Heart left ventricle (tissue), 13 donors: ENCODE data around the gene ATP5MG.

ENCODE experiments used
- POLR2A ChIP-seq, 2 donors: fragments of 450-650 bp; IDR thresholded peaks; one replicate each; pipeline ENCODE4 v1.6.1; 2017; ENCODE audit warnings: antibody characterized with exemption in 2 of 2, mild to moderate bottlenecking in 2 of 2, moderate library complexity in 2 of 2
- TF ChIP-seq, protein P1 (sequence below), 12 donors: fragments of 200-600 bp; sonication (generic) in 4 of 12; IDR thresholded peaks; one replicate each; pipeline versions ENCODE4 v1.5.0 to v1.8.0; 2018 to 2022; ENCODE audit warnings: antibody characterized with exemption in 12 of 12, mild to moderate bottlenecking in 5 of 12
- donor health status: ischemic (EF 13 %, LVEDD 7.1; RV severe dilation, severe dysfunction).
- donor health status: DM: no; HTN: yes; CAD: no.
- donor health status: DM: no; HTN: no; CAD: no.
- donor health status: ischemic (EF 25% LVEDD 6.9; RV normal size, moderate dysfunction).
- donor health status: ischemic (EF 25% LVEDD 5.7; RV mildly dilated, moderate dysfunction).
- donor health status: ischemic (EF 35%, LVEDD 5.7; RV mildly dilated, moderate dysfunction).
- donor health status: nonischemic (EF 11% LVEDD 7.7; RV severe dilation, severe dysfunction).
- donor health status: DM: yes; HTN: yes; CAD: no.
- donor health status: PGD.
- donor health status: ischemic (EF 29% LVEDD 5.4; RV normal size, mild dysfunction).
- donor health status: nonischemic (EF 23%, LVEDD 6.1; RV moderate dilation, normal function).

DNA sequence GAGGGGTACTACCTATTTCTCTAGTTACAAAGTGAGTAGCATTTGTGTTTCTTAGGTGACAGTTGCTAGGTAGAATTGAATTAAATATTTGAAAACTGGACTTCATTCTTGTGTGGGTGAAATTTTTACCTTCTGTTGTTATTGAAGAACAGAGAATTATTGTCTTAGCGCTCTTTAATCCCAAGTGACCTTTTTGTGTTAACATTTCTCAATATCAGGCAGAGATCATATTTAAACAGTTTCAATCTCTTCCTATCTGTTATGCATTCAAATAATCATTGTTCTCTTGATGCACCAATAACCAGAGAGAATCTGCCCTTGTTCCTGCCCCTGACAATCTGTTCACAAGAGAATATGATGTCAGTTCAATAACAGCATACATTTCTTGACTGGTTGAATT lies 49.0 kb downstream of the ATP5MG start:
- TF ChIP-seq POLR2A (IDR thresholded peaks at IDR 0.05) = no peak
- TF ChIP-seq, protein P1, sequence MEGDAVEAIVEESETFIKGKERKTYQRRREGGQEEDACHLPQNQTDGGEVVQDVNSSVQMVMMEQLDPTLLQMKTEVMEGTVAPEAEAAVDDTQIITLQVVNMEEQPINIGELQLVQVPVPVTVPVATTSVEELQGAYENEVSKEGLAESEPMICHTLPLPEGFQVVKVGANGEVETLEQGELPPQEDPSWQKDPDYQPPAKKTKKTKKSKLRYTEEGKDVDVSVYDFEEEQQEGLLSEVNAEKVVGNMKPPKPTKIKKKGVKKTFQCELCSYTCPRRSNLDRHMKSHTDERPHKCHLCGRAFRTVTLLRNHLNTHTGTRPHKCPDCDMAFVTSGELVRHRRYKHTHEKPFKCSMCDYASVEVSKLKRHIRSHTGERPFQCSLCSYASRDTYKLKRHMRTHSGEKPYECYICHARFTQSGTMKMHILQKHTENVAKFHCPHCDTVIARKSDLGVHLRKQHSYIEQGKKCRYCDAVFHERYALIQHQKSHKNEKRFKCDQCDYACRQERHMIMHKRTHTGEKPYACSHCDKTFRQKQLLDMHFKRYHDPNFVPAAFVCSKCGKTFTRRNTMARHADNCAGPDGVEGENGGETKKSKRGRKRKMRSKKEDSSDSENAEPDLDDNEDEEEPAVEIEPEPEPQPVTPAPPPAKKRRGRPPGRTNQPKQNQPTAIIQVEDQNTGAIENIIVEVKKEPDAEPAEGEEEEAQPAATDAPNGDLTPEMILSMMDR (IDR thresholded peaks at IDR 0.05) = no peak
